K562 (cell line): ENCODE results near the gene AK4. TPM values are rescaled to one million over a fixed set of nuclear protein-coding genes. Genes with fewer than 3 reads are reported as not detected.

Experiments used
- ATAC-seq: fragments of 200-7000 bp; cut with Tn5 transposase; 3 replicates; pipeline ENCODE4 v1.9.1; 2020; ENCODE audit warnings: moderate library complexity
- BruUV-seq: library from RNA; stranded (reverse); fragments of 400-500 nt; replicated peaks from 2 replicates; lab custom pipeline; 2021; lab: Mats Ljungman, UMichigan
- CTCF ChIA-PET: fragments of 300-600 bp; formaldehyde crosslinking; extraction: SDS; loops from one replicate; lab custom pipeline; 2021; ENCODE audit warnings: low intra/inter-chr PET ratio; lab: Yijun Ruan, JAX
- POLR2A ChIA-PET: fragments of 300-600, 350-650 bp; sonication (Branson Sonifier 250); formaldehyde crosslinking; extraction: SDS; loops from one replicate; lab custom pipeline; 2021; ENCODE audit warnings: antibody characterized with exemption, inconsistent platforms; lab: Yijun Ruan, JAX
- DNase-seq, 4 experiments: peaks; one replicate each; pipeline versions ENCODE4 v3.0.0 to v3.0.0-alpha.2; 2011 to 2018; ENCODE audit warnings: low spot score in 3 of 4, mixed read lengths in 3 of 4; ENCODE audit errors: extremely low read depth in 1 of 4
- FAIRE-seq: peaks from 2 replicates; lab custom pipeline; 2011; peaks lifted over from hg19 to GRCh38; lab: Jason Lieb, UNC
- H2AFZ ChIP-seq: 2 replicates; pipeline ENCODE4 v1.6.0; 2011; ENCODE audit warnings: low read depth, low read length, control low read depth, inconsistent platforms
- H3K27ac ChIP-seq: fragments of 200-600 bp; 3 replicates; pipeline ENCODE4 v1.8.0; 2011; ENCODE audit warnings: low read depth, mild to moderate bottlenecking, control low read depth, inconsistent platforms, low read length, moderate library complexity, mixed read lengths; ENCODE audit errors: extremely low read depth
- H3K27me3 ChIP-seq, 2 experiments: fragments of 300-600 bp in 1 of 2; 2 replicates in 1 of 2; 3 replicates in 1 of 2; pipeline versions ENCODE4 v1.6.0 to v1.8.0; 2011; ENCODE audit warnings: inconsistent platforms in 2 of 2, low read length in 2 of 2, mild to moderate bottlenecking in 1 of 2, mixed read lengths in 1 of 2, moderate library complexity in 1 of 2; ENCODE audit not compliant: control insufficient read depth in 2 of 2, insufficient read depth in 2 of 2
- H3K36me3 ChIP-seq: fragments of 300-600 bp; 3 replicates; pipeline ENCODE4 v1.8.0; 2011; ENCODE audit warnings: mild to moderate bottlenecking, low read length, inconsistent platforms; ENCODE audit not compliant: control insufficient read depth, insufficient read depth
- H3K4me1 ChIP-seq, 2 experiments: fragments of 200-600 bp in 1 of 2; replicated peaks in 1 of 2; 2 replicates in 1 of 2; 3 replicates in 1 of 2; pipeline versions ENCODE4 v1.5.1 to v1.8.0; 2011; ENCODE audit warnings: inconsistent platforms in 2 of 2, low read length in 2 of 2, mild to moderate bottlenecking in 1 of 2, mixed read lengths in 1 of 2, moderate library complexity in 1 of 2; ENCODE audit not compliant: control insufficient read depth in 2 of 2, insufficient read depth in 2 of 2
- H3K4me2 ChIP-seq: 2 replicates; pipeline ENCODE4 v1.6.1; 2011; ENCODE audit warnings: low read length, control low read depth, inconsistent platforms, mixed read lengths; ENCODE audit not compliant: insufficient read depth
- H3K4me3 ChIP-seq: fragments of 200-600 bp; sonication (generic), shearing (Covaris generic); 2 replicates; pipeline ENCODE4 v1.5.1; 2016; ENCODE audit warnings: control low read depth, inconsistent platforms
- H3K79me2 ChIP-seq: fragments of 200-600 bp; 3 replicates; pipeline ENCODE4 v1.8.0; 2011; ENCODE audit warnings: low read length, inconsistent platforms; ENCODE audit not compliant: control insufficient read depth, insufficient read depth
- H3K9ac ChIP-seq, 2 experiments: 2 replicates each; pipeline versions ENCODE4 v1.6.0 to v1.6.1; 2011; ENCODE audit warnings: low read depth in 2 of 2, low read length in 2 of 2, control low read depth in 1 of 2, inconsistent platforms in 1 of 2, mild to moderate bottlenecking in 1 of 2, mixed read lengths in 1 of 2; ENCODE audit not compliant: insufficient read depth in 1 of 2
- H3K9me1 ChIP-seq: one replicate; pipeline ENCODE4 v1.6.0; 2011; ENCODE audit warnings: inconsistent platforms, mild to moderate bottlenecking, low read length, moderate library complexity; ENCODE audit not compliant: control insufficient read depth, insufficient read depth
- H3K9me3 ChIP-seq: replicated peaks from 2 replicates; pipeline ENCODE4 v1.5.1; 2011; ENCODE audit warnings: low read depth, low read length, inconsistent platforms; ENCODE audit not compliant: control insufficient read depth, insufficient read depth
- H4K20me1 ChIP-seq: replicated peaks from 2 replicates; pipeline ENCODE4 v1.6.1; 2011; ENCODE audit warnings: low read length, inconsistent platforms, mixed read lengths; ENCODE audit not compliant: control insufficient read depth, insufficient read depth
- ATF6 ChIP-seq: sonication (generic); formaldehyde crosslinking; IDR thresholded peaks from 2 replicates; pipeline ENCODE4 v1.4.0; 2020; ENCODE audit warnings: mild to moderate bottlenecking, missing genetic modification reagents
- CBX3 ChIP-seq, 2 experiments: IDR thresholded peaks; 1 replicate in 1 of 2; 2 replicates in 1 of 2; pipeline ENCODE4 v1.6.1; 2012; ENCODE audit warnings: inconsistent platforms in 2 of 2, low read length in 2 of 2, borderline replicate concordance in 1 of 2, control low read depth in 1 of 2
- CC2D1A ChIP-seq: fragments of 450-650 bp; IDR thresholded peaks from 2 replicates; pipeline ENCODE4 v1.6.1; 2017; ENCODE audit warnings: mild to moderate bottlenecking
- CREBBP ChIP-seq: IDR thresholded peaks from one replicate; pipeline ENCODE4 v1.6.1; 2012; ENCODE audit warnings: low read depth, mild to moderate bottlenecking, control low read depth, inconsistent platforms, low read length
- GABPA ChIP-seq: fragments of 200-800 bp; sonication (Bioruptor generic); conservative IDR thresholded peaks from 2 replicates; pipeline ENCODE4 v1.6.1; 2016; ENCODE audit warnings: low read depth, missing genetic modification characterization, missing compliant biosample characterization
- KLF16 ChIP-seq: IDR thresholded peaks from 2 replicates; pipeline ENCODE4 v1.6.1; 2016; ENCODE audit warnings: antibody characterized with exemption
- MAZ ChIP-seq, 2 experiments: fragments of 450-650 bp in 1 of 2; sonication (generic) in 1 of 2; formaldehyde crosslinking; IDR thresholded peaks in 1 of 2; conservative IDR thresholded peaks in 1 of 2; 2 replicates each; pipeline versions ENCODE4 v1.4.0 to v1.5.0; 2020; ENCODE audit warnings: mild to moderate bottlenecking in 1 of 2, missing genetic modification reagents in 1 of 2
- NELFE ChIP-seq: IDR thresholded peaks from 2 replicates; pipeline ENCODE4 v1.6.1; 2011; ENCODE audit warnings: mild to moderate bottlenecking; ENCODE audit not compliant: insufficient read depth, insufficient read length
- NFRKB ChIP-seq: fragments of 450-650 bp; IDR thresholded peaks from 2 replicates; pipeline ENCODE4 v1.6.1; 2016; ENCODE audit warnings: low read depth
- PBX2 ChIP-seq, 2 experiments: IDR thresholded peaks in 1 of 2; conservative IDR thresholded peaks in 1 of 2; 2 replicates each; pipeline ENCODE4 v1.6.1; 2016; ENCODE audit warnings: low read depth in 2 of 2, mild to moderate bottlenecking in 1 of 2, missing compliant biosample characterization in 1 of 2, missing genetic modification characterization in 1 of 2, moderate library complexity in 1 of 2
- SMAD2 ChIP-seq: fragments of 150-350 bp; IDR thresholded peaks from 2 replicates; pipeline ENCODE4 v1.6.1; 2014; ENCODE audit warnings: low read depth, mild to moderate bottlenecking, low read length
- SMC3 ChIP-seq: conservative IDR thresholded peaks from 2 replicates; pipeline ENCODE4 v1.6.1; 2011; ENCODE audit warnings: low read depth, low read length, improper control_type of control experiment; ENCODE audit not compliant: insufficient read depth
- ZBED1 ChIP-seq: IDR thresholded peaks from 2 replicates; pipeline ENCODE4 v1.6.1; 2014
- ZBTB1 ChIP-seq: sonication (generic); formaldehyde crosslinking; IDR thresholded peaks from 2 replicates; pipeline ENCODE4 v1.8.1; 2023; ENCODE audit warnings: missing genetic modification reagents, low read depth, mild to moderate bottlenecking, borderline replicate concordance
- ZNF24 ChIP-seq: fragments of 450-650 bp; IDR thresholded peaks from 2 replicates; pipeline ENCODE4 v1.6.1; 2016
- ZNF696 ChIP-seq: fragments of 250-450 bp; sonication (Bioruptor Pico); conservative IDR thresholded peaks from 2 replicates; pipeline ENCODE4 v1.4.0; 2020; ENCODE audit warnings: mild to moderate bottlenecking, moderate library complexity
- WGBS: fragments of 100-300 bp; shearing (Covaris generic); methylation state at CpG from one replicate; pipeline ENCODE4 v1.1.6; 2016; ENCODE audit warnings: low coverage, mixed read lengths; ENCODE audit not compliant: insufficient coverage; ENCODE audit errors: missing lambda C conversion rate; 5-methylcytosine and 5-hydroxymethylcytosine counted together
- in situ Hi-C: fragments of 300-500 bp; cut with MboI; formaldehyde crosslinking; loops from 4 replicates; pipeline ENCODE4 v1.15.0; 2018; ENCODE audit warnings: inconsistent platforms, mixed read lengths
- intact Hi-C: fragments of 100-400 bp; cut with micrococcal nuclease; formaldehyde crosslinking; loops from 2 replicates; pipeline ENCODE4 v1.14.2; 2022
- polyA plus RNA-seq, 8 experiments: library from polyadenylated mRNA; depleted of rRNA in 4 of 8; stranded (reverse) in 5 of 8; unstranded in 3 of 8; fragments of >200 nt; fragmentation: Nextera tagmentation in 2 of 8; fragmentation: Illumina TruSeq in 1 of 8; extraction: Ambion mirVana in 2 of 8; extraction: Trizol in 1 of 8; gene quantifications; 2 replicates each; pipeline versions ENCODE4 v1.2.1 to v1.2.3, GENCODE V29; 2011 to 2014; ENCODE audit warnings: inconsistent platforms in 1 of 8, missing spikeins in 1 of 8
- total RNA-seq, 7 experiments: library from RNA; depleted of rRNA in 6 of 7; stranded (reverse); fragments of >200 nt in 6 of 7; fragmentation: Illumina TruSeq in 2 of 7; extraction: Trizol in 2 of 7; gene quantifications; 2 replicates each; pipeline versions ENCODE4 v1.2.1 to v1.2.3, GENCODE V29; 2011 to 2021; ENCODE audit warnings: low replicate concordance in 1 of 7

Gene AK4
- total and polyA plus RNA-seq, 9 of the 15 experiments (the other 6 are each of a cell fraction or from before 2014, with no cell fraction given), result 10.4 to 96.6 (median 21.5) TPM

DNA sequence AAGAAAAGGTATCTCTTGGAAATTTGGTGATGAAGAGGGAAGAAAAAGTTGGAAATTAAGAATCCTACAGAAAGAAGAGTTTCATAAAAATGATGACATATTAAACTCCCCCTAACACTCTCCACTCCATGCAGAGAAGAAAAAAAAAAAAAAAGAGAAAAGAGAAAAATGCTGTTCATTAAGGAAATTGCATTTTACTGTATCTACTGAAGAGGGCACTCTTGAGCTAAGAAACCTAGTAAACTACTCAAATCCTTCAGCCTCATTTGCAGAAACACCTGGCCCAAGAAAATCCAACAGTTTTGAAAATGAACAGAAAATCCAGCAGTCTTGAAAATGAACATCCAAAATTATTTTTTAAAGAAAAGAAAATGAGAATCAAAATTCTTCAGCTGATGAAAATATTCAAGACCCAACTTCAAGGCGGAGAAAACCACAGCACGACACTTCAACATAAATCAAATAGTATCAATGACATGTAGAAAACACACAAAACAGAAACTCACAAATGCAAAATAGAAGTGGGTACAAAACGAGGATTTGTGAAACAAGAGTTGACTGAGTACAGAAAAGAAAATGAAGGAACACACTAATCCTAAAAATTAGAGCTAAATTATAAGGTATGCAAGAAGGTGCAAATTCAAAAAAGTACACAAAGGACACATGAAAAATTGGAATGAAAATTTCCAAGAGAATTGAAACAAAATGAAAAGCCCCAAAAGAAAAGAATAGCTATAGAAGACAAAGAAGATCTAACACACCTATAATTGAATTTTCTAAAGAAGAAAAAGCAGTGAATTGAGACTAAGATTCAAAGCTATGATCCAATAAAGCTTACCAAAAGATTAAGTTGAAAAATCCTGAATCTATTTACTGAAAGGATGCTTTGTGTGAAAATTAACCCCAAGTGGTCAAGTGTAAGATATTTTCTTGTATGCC lies 88.1 kb downstream of the AK4 start:
- peaks cover 29 to 42% of the 10 kb centered on the region in 2 experiments; a peak in 4 of 5 replicates for H3K4me1 ChIP-seq
- no peak overlapping the region for H3K4me2 ChIP-seq
- POLR2A ChIA-PET, result interaction anchor here (0.6 to 1.5 kb wide), 6 partner anchors 18 to 245 kb away, joined by 3 to 5 read pairs (median 3); partner anchors contain the start of gene DNAJC6
- H4K20me1 ChIP-seq, result no peaks in the 10 kb centered on the region
- H3K4me3 ChIP-seq, result no peak overlapping the region
- peak; percentile 5; the same call in 2 of the 3 replicates for ATAC-seq
- H3K9ac ChIP-seq, result no peak overlapping the region
- WGBS, result 17% methylated on average over 3 of the region's 3 CpGs
- H3K9me1 ChIP-seq, result no peaks in the 10 kb centered on the region
- no peaks in the 10 kb centered on the region for H3K27me3 ChIP-seq
- peak; percentile 74 for FAIRE-seq
- peaks cover 3% of the 10 kb centered on the region; the same call in 1 of the 3 replicates for H3K79me2 ChIP-seq
- no peak overlapping the region for H3K27ac ChIP-seq
- H3K36me3 ChIP-seq, result no peaks in the 10 kb centered on the region
- in situ Hi-C loops, result loop anchor here (5.0 kb wide), 1 partner anchor 181 kb away; no protein-coding TSS in a partner anchor
- peak in 3 of 4 experiments; percentile 24 to 81 (median 43) for DNase-seq
- H2AFZ ChIP-seq, result peak overlapping the region; percentile 50; the same call in 1 of the 2 replicates
- no TSS peak for BruUV-seq
- CTCF ChIA-PET, result interaction anchor here (0.6 to 2.5 kb wide), 3 partner anchors 61 to 452 kb away, joined by 3 to 21 read pairs (median 5); no protein-coding TSS in a partner anchor
- no peaks in the 10 kb centered on the region for H3K9me3 ChIP-seq
- intact Hi-C loops, result loop anchor here (2.0 to 10.0 kb wide), 5 partner anchors 71 to 719 kb away; partner anchors contain the start of gene DNAJC6
- TF ChIP-seq ZNF24 (no peak), SMAD2 (no peak), ZNF696 (CRISPR knock-in tag) (no peak), NELFE (no peak), NFRKB (no peak), CBX3 (IDR thresholded peaks at IDR 0.05; ENCODE audit: borderline replicate concordance in 1 of 2, low read length in 2 of 2) (peak in 1 of 2 experiments; percentile 57; a peak in 1 of 3 replicates), MAZ (CRISPR knock-in tag; conservative IDR thresholded peaks at IDR 0.05 in 1 of 2, IDR thresholded peaks at IDR 0.05 in 1 of 2) (peak in 1 of 2 experiments; percentile 19; a peak in 1 of 4 replicates), ZBTB1 (no peak), KLF16 (peak; percentile 46; the same call in 1 of the 2 replicates), SMC3 (peak; percentile 41), GABPA (tag) (no peak), PBX2 (CRISPR knock-in tag; IDR thresholded peaks at IDR 0.05; ENCODE audit: low read depth) (no peak), PBX2 (tag; conservative IDR thresholded peaks at IDR 0.05; ENCODE audit: low read depth) (peak; percentile 85), ZBED1 (no peak), CC2D1A (peak; percentile 81), CREBBP (no peak), ATF6 (CRISPR knock-in tag) (no peak)
